ENCODE data around the gene TRERF1. TPM values are rescaled to one million over a fixed set of nuclear protein-coding genes. Genes with fewer than 3 reads are reported as not detected.

The TRERF1 gene
- total RNA-seq, 1 donor from 2014 or later: 20.6 TPM

GRCh38 chr6:42315259-42315990 lies 136.3 kb downstream of the TRERF1 start:
- TF ChIP-seq POLR2AphosphoS5 (IDR thresholded peaks at IDR 0.05; ENCODE audit: insufficient read depth in 1 of 2, low read depth in 1 of 2): no peak
- TF ChIP-seq POLR2A (IDR thresholded peaks at IDR 0.05): no peak
- TF ChIP-seq CTCF (IDR thresholded peaks at IDR 0.05): no peak
- Histone ChIP-seq H3K4me3 (no peak overlapping the region), H3K9me3 (no peaks in the 10 kb centered on the region), H3K27me3 (no peaks in the 10 kb centered on the region), H3K36me3 (no peaks in the 10 kb centered on the region), H3K4me1 (peaks cover 39% of the 10 kb centered on the region), H3K27ac (peak overlapping the region; percentile 39)
- intact Hi-C loops (cut with DNase I): no loop called here
- no peak for DNase-seq (ENCODE audit: extremely low spot score in 2 of 2)

GRCh38 chr6:42314571-42315258 lies 137.0 kb downstream of the TRERF1 start:
- Histone ChIP-seq H3K9me3 (no peaks in the 10 kb centered on the region), H3K27ac (peak overlapping the region; percentile 74), H3K4me3 (no peak overlapping the region), H3K36me3 (no peaks in the 10 kb centered on the region), H3K4me1 (peaks cover 39% of the 10 kb centered on the region), H3K27me3 (no peaks in the 10 kb centered on the region)
- intact Hi-C loops (cut with DNase I): no loop called here
- no peak for TF ChIP-seq CTCF (IDR thresholded peaks at IDR 0.05)
- no peak for TF ChIP-seq POLR2A (IDR thresholded peaks at IDR 0.05)
- no peak for TF ChIP-seq POLR2AphosphoS5 (IDR thresholded peaks at IDR 0.05; ENCODE audit: insufficient read depth in 1 of 2, low read depth in 1 of 2)
- DNase-seq (ENCODE audit: extremely low spot score in 2 of 2): no peak

GRCh38 chr6:42313941-42314570 lies 137.7 kb downstream of the TRERF1 start:
- Histone ChIP-seq H3K36me3 (no peaks in the 10 kb centered on the region), H3K4me3 (no peak overlapping the region), H3K27me3 (no peaks in the 10 kb centered on the region), H3K9me3 (no peaks in the 10 kb centered on the region), H3K27ac (peak overlapping the region; percentile 74), H3K4me1 (peaks cover 39% of the 10 kb centered on the region)
- intact Hi-C loops (cut with DNase I): no loop called here
- DNase-seq (ENCODE audit: extremely low spot score in 2 of 2): no peak
- TF ChIP-seq CTCF (IDR thresholded peaks at IDR 0.05) (no peak), POLR2AphosphoS5 (IDR thresholded peaks at IDR 0.05; ENCODE audit: insufficient read depth in 1 of 2, low read depth in 1 of 2) (no peak), POLR2A (IDR thresholded peaks at IDR 0.05) (no peak)

GRCh38 chr6:42313038-42313437 lies 138.7 kb downstream of the TRERF1 start:
- Histone ChIP-seq H3K4me1 (peaks cover 39% of the 10 kb centered on the region), H3K27ac (peak overlapping the region; percentile 74), H3K4me3 (no peak overlapping the region), H3K36me3 (no peaks in the 10 kb centered on the region), H3K9me3 (no peaks in the 10 kb centered on the region), H3K27me3 (no peaks in the 10 kb centered on the region)
- intact Hi-C loops (cut with DNase I): no loop called here
- no peak for DNase-seq (ENCODE audit: extremely low spot score in 2 of 2)
- TF ChIP-seq CTCF (IDR thresholded peaks at IDR 0.05) (no peak), POLR2AphosphoS5 (IDR thresholded peaks at IDR 0.05; ENCODE audit: insufficient read depth in 1 of 2, low read depth in 1 of 2) (no peak), POLR2A (IDR thresholded peaks at IDR 0.05) (no peak)
